Right renal cortex interstitium (tissue), 3 donors: ENCODE measurements around the gene SERPINB12. TPM values are rescaled to one million over a fixed set of nuclear protein-coding genes. Genes with fewer than 3 reads are reported as not detected.

ENCODE experiments used
- DNase-seq, 3 donors: peaks; one replicate each; pipeline ENCODE4 v3.0.0-alpha.2; 2013; ENCODE audit warnings: low read depth in 3 of 3, low spot score in 2 of 3
- polyA plus RNA-seq, 3 donors: library from polyadenylated mRNA; unstranded; fragments of 120-200 nt; gene quantifications; one replicate each; pipeline ENCODE4 v1.2.1, GENCODE V29; 2013; ENCODE audit not compliant: insufficient read length in 3 of 3

SERPINB12 gene
- polyA plus RNA-seq, 3 donors: 0.10 TPM; not detected in 2

- DNase-seq: no peak
Measured at GRCh38 chr18:63591725-63592124, 49.6 kb downstream of the SERPINB12 start.

GRCh38 chr18:63592471-63592870 is 50.3 kb downstream of the SERPINB12 start:
- no peak for DNase-seq

- no peak for DNase-seq
Measured at GRCh38 chr18:63596964-63597363, 54.8 kb downstream of the SERPINB12 start.

- DNase-seq: no peak
Measured at GRCh38 chr18:63603355-63603754, 61.2 kb downstream of the SERPINB12 start.

GRCh38 chr18:63603772-63604171 is 61.6 kb downstream of the SERPINB12 start:
- DNase-seq: no peak

GRCh38 chr18:63604791-63605567 is 62.8 kb downstream of the SERPINB12 start:
- no peak for DNase-seq

GRCh38 chr18:63606526-63606925 is 64.4 kb downstream of the SERPINB12 start:
- DNase-seq: no peak

GRCh38 chr18:63613420-63613819 is 71.3 kb downstream of the SERPINB12 start:
- DNase-seq: no peak

GRCh38 chr18:63617049-63617914 is 75.1 kb downstream of the SERPINB12 start:
- DNase-seq: no peak

- DNase-seq: no peak
Measured at GRCh38 chr18:63617915-63618234, 75.7 kb downstream of the SERPINB12 start.

Other genes starting within 250 kb of the SERPINB12 start
- gene BCL2, start 222.6 kb upstream of the SERPINB12 start, polyA plus RNA-seq: 10 to 100 TPM; 23.5 to 24.7 (median 23.6) TPM
- 10 to 100 TPM; 44.9 to 46.3 (median 45.7) TPM for gene KDSR, start 175.2 kb upstream of the SERPINB12 start, polyA plus RNA-seq
- gene VPS4B, start 119.9 kb upstream of the SERPINB12 start, polyA plus RNA-seq: 10 to 100 TPM; 58.3 to 61.0 (median 59.8) TPM
- not detected for gene SERPINB5, start 65.4 kb upstream of the SERPINB12 start, polyA plus RNA-seq
- gene SERPINB13, start 45.0 kb downstream of the SERPINB12 start, polyA plus RNA-seq: not detected
- not detected for gene SERPINB4, start 101.9 kb downstream of the SERPINB12 start, polyA plus RNA-seq
- under 1 TPM in 2 of 3 donors, not detected in 1; 0.12 to 0.17 TPM for gene SERPINB3, start 119.5 kb downstream of the SERPINB12 start, polyA plus RNA-seq
- gene SERPINB11, start 160.6 kb downstream of the SERPINB12 start, polyA plus RNA-seq: not detected
- under 1 TPM; 0.32 to 0.76 (median 0.47) TPM for gene SERPINB7, start 233.0 kb downstream of the SERPINB12 start, polyA plus RNA-seq